Smooth muscle cell (in vitro differentiated cells): ENCODE measurements around the gene DCUN1D2. TPM values are rescaled to one million over a fixed set of nuclear protein-coding genes. Genes with fewer than 3 reads are reported as not detected.

Experiments
- DNase-seq: peaks from one replicate; lab custom pipeline; 2025; ENCODE audit not compliant: unreplicated experiment; lab: John Stamatoyannopoulos, UW
- H2AFZ ChIP-seq: fragments of 200-600 bp; sonication (generic); 2 replicates; pipeline ENCODE4 v1.6.0; 2016; ENCODE audit warnings: antibody characterized with exemption, low read depth, mild to moderate bottlenecking
- H3F3A ChIP-seq: fragments of 200-600 bp; sonication (generic); 2 replicates; pipeline ENCODE4 v1.6.0; 2017; ENCODE audit warnings: antibody characterized with exemption, low read depth
- H3K27ac ChIP-seq: fragments of 200-600 bp; sonication (generic); 2 replicates; pipeline ENCODE4 v1.5.1; 2016; ENCODE audit warnings: low read depth, mild to moderate bottlenecking
- H3K27me3 ChIP-seq: fragments of 200-600 bp; sonication (generic); 2 replicates; pipeline ENCODE4 v1.6.1; 2016; ENCODE audit warnings: low read depth, mild to moderate bottlenecking
- H3K36me3 ChIP-seq: fragments of 200-600 bp; sonication (generic); 2 replicates; pipeline ENCODE4 v1.5.1; 2016; ENCODE audit warnings: low read depth
- H3K4me1 ChIP-seq: fragments of 200-600 bp; sonication (generic); 2 replicates; pipeline ENCODE4 v1.5.1; 2016; ENCODE audit warnings: low read depth
- H3K4me2 ChIP-seq: fragments of 200-600 bp; sonication (generic); 2 replicates; pipeline ENCODE4 v1.6.0; 2016; ENCODE audit warnings: mild to moderate bottlenecking
- H3K4me3 ChIP-seq: fragments of 200-600 bp; sonication (generic); 2 replicates; pipeline ENCODE4 v1.5.1; 2016; ENCODE audit warnings: mild to moderate bottlenecking
- H3K79me2 ChIP-seq: fragments of 200-600 bp; sonication (generic); 2 replicates; pipeline ENCODE4 v1.6.0; 2016; ENCODE audit warnings: low read depth, mild to moderate bottlenecking
- H3K9ac ChIP-seq: fragments of 200-600 bp; sonication (generic); 2 replicates; pipeline ENCODE4 v1.6.0; 2016; ENCODE audit warnings: low read depth
- H3K9me3 ChIP-seq: fragments of 200-600 bp; sonication (generic); replicated peaks from 2 replicates; pipeline ENCODE4 v1.5.1; 2016; ENCODE audit warnings: low read depth
- H4K20me1 ChIP-seq: fragments of 200-600 bp; sonication (generic); 2 replicates; pipeline ENCODE4 v1.6.0; 2016; ENCODE audit warnings: low read depth
- CTCF ChIP-seq: fragments of 200-600 bp; sonication (generic); IDR thresholded peaks from 2 replicates; pipeline ENCODE4 v1.5.1; 2017; ENCODE audit warnings: borderline replicate concordance, mild to moderate bottlenecking, antibody characterized with exemption; ENCODE audit not compliant: insufficient read depth, poor library complexity, severe bottlenecking
- WGBS: methylation state at CpG from one replicate; pipeline ENCODE4 v1.1.7; 2016; ENCODE audit warnings: low lambda C conversion rate; 5-methylcytosine and 5-hydroxymethylcytosine counted together
- polyA plus RNA-seq: library from polyadenylated mRNA; unstranded; fragments of >200 nt; fragmentation: Nextera tagmentation; extraction: Ambion mirVana; gene quantifications from 2 replicates; pipeline ENCODE4 v1.2.1, GENCODE V29; 2016
- total RNA-seq: library from RNA; depleted of rRNA; stranded (reverse); fragments of >200 nt; gene quantifications from 2 replicates; pipeline ENCODE4 v1.2.3, GENCODE V29; 2014

DCUN1D2 gene
- total and polyA plus RNA-seq, 2 experiments from 2014 or later, result 6.3 to 10.8 TPM

GRCh38 chr13:113417008-113417751 lies 73.3 kb downstream of the DCUN1D2 start:
- Histone ChIP-seq H3K79me2 (no peaks in the 10 kb centered on the region), H2AFZ (no peak overlapping the region), H3F3A (no peaks in the 10 kb centered on the region), H3K27ac (no peak overlapping the region), H3K9ac (no peak overlapping the region), H3K4me1 (no peaks in the 10 kb centered on the region), H3K9me3 (no peaks in the 10 kb centered on the region), H3K4me3 (no peak overlapping the region), H4K20me1 (no peaks in the 10 kb centered on the region), H3K27me3 (no peaks in the 10 kb centered on the region), H3K4me2 (no peak overlapping the region), H3K36me3 (no peaks in the 10 kb centered on the region)
- no peak for DNase-seq
- WGBS, result 90% methylated on average over 28 of the region's 28 CpGs
- TF ChIP-seq CTCF, result no peak

- H4K20me1 ChIP-seq, result no peaks in the 10 kb centered on the region
- no peak overlapping the region for H3K27ac ChIP-seq
- no peak overlapping the region for H3K4me2 ChIP-seq
- H3K27me3 ChIP-seq, result no peaks in the 10 kb centered on the region
- WGBS, result 86% methylated on average over 8 of the region's 8 CpGs
- H3K79me2 ChIP-seq, result no peaks in the 10 kb centered on the region
- H3K9me3 ChIP-seq, result no peaks in the 10 kb centered on the region
- H3K4me1 ChIP-seq, result peaks cover 5% of the 10 kb centered on the region
- TF ChIP-seq CTCF, result no peak
- H3K36me3 ChIP-seq, result no peaks in the 10 kb centered on the region
- no peak overlapping the region for H2AFZ ChIP-seq
- no peak overlapping the region for H3K9ac ChIP-seq
- H3K4me3 ChIP-seq, result no peak overlapping the region
- no peak for DNase-seq
- H3F3A ChIP-seq, result peaks cover 6% of the 10 kb centered on the region
These were observed 74.7 kb downstream of the DCUN1D2 start for GRCh38 chr13:113415825-113416224.

- H3K9ac ChIP-seq, result no peak overlapping the region
- no peak overlapping the region for H3K4me2 ChIP-seq
- no peaks in the 10 kb centered on the region for H3K27me3 ChIP-seq
- TF ChIP-seq CTCF, result no peak
- no peaks in the 10 kb centered on the region for H3K36me3 ChIP-seq
- H3F3A ChIP-seq, result peaks cover 6% of the 10 kb centered on the region
- no peaks in the 10 kb centered on the region for H4K20me1 ChIP-seq
- H2AFZ ChIP-seq, result no peak overlapping the region
- DNase-seq, result no peak
- no peaks in the 10 kb centered on the region for H3K9me3 ChIP-seq
- 92% methylated on average over 15 of the region's 15 CpGs for WGBS
- H3K79me2 ChIP-seq, result no peaks in the 10 kb centered on the region
- no peak overlapping the region for H3K4me3 ChIP-seq
- H3K4me1 ChIP-seq, result peaks cover 5% of the 10 kb centered on the region
- no peak overlapping the region for H3K27ac ChIP-seq
These were observed 75.5 kb downstream of the DCUN1D2 start for GRCh38 chr13:113415032-113415431.

GRCh38 chr13:113414335-113414734 lies 76.2 kb downstream of the DCUN1D2 start:
- Histone ChIP-seq H4K20me1 (no peaks in the 10 kb centered on the region), H3K9me3 (no peaks in the 10 kb centered on the region), H3K9ac (no peak overlapping the region), H3K4me1 (peaks cover 5% of the 10 kb centered on the region), H3K36me3 (no peaks in the 10 kb centered on the region), H3K27me3 (no peaks in the 10 kb centered on the region), H3K79me2 (no peaks in the 10 kb centered on the region), H3F3A (peaks cover 6% of the 10 kb centered on the region), H3K4me2 (no peak overlapping the region), H3K4me3 (no peak overlapping the region), H2AFZ (no peak overlapping the region), H3K27ac (no peak overlapping the region)
- DNase-seq, result no peak
- no peak for TF ChIP-seq CTCF
- 93% methylated on average over 8 of the region's 8 CpGs for WGBS
